HG03469 (cell line): ENCODE results near the gene PDHX.
"Not testable (repeated sequence)": the region's sequence is repeated elsewhere in the genome, so short reads cannot be mapped to it uniquely, and the experiment has no call there.

Experiments used
- ATAC-seq: cut with Tn5 transposase; IDR thresholded peaks from one replicate; pipeline ENCODE4 v1.9.1; 2021; ENCODE audit warnings: mild to moderate bottlenecking, moderate library complexity, moderate number of reproducible peaks; ENCODE audit not compliant: unreplicated experiment

PDHX gene

GRCh38 chr11:34910817-34911216 lies 5.6 kb upstream of the PDHX start:
- ATAC-seq: no peak

- ATAC-seq: no peak
Measured at GRCh38 chr11:34911676-34912075, 4.7 kb upstream of the PDHX start.

DNA sequence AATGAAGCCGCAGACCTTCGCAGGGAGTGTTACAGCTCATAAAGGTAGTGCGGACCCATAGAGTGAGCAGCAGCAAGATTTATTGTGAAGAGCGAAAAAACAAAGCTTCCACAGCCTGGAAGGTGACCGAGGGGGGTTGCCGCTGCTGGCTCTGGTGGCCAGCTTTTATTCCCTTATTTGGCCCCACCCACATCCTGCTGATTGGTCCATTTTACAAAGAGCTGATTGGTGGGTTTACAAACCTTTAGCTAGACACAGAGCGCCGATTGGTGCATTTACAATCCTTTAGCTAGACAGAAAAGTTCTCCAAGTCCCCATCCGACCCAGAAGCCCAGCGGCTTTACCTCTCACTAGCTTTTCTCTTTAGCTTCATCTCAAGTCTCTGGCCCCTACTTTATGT lies 2.9 kb upstream of the PDHX start:
- ATAC-seq: not testable (repeated sequence)

DNA sequence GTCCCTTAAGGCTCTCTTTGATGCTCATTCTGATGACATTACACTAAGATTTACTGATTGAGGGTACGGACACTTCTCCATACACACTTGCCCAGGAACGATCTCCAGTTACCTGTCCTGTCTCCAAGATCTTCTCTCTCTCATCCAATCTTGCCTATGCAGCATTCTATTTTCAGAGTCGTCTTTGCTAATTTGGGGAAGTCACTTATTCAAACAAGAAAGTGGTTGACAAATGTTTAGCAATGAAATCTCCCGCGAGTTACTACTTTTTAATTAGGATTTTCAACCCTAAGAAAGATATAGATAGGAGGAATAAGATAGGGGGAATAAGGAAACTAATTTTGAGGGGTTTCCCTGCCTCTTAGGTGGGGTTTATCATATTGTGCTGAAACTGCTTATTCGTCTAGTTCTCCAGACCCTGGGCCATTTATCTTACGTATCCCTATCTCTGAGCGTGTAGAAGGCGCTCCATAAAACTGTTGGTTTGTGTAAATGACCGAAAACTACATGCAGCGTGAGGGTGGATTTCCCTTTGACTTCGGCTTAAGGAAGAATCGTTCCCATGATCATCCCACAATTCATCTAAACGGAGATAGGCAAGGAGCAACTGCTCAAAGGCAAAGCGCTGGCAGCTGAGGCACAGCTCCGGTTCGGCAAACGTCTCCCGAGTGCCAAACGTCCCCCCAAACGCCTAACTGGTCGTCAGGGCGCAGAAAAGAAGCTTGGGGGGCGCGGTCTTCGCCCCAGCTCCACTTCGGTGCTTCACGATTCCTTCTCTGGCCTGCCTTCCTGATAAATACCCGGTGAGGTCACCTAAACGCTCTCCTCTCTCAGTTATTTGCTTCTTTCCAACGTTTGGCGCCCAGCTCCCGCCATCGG lies 1.0 kb upstream of the PDHX start:
- ATAC-seq: no peak

- peak; percentile 5 for ATAC-seq
Measured at GRCh38 chr11:34916843-34917770, 689 bp downstream of the PDHX start.

- no peak for ATAC-seq
Measured at GRCh38 chr11:34921156-34921555, 4.7 kb downstream of the PDHX start.

GRCh38 chr11:34924714-34925113 lies 8.3 kb downstream of the PDHX start:
- no peak for ATAC-seq

DNA sequence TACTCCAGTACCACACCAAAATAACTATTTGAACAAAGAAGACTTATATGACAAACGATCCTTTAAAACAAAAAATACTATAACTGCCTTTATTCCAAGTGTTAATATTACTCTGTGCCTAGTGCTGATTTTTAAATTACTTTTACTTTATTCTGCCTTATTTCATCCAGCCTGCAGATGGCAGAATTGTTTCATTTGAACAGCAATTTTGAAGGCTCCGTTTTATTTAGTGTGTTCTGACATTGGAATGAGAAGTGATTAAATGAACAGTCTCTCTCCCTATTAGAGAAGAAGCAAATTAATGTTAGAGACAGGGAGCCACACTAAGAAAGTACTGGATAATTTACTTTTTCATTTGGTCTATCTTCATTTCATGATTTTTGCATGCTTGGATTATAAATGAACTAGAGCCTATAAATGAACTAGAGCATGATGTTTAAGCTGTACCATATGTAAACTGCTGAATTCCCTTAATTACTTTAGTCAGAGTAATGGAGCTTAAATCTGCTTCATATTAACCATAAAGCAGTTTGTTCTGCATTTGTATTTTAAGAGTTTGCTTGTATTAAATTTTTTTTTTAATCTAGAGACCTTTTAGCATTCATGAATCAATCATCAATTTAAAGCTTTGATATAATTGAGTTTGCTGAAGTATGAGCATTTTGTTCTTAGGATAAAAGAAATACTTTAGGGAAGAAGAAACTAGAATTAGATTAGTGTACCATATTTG lies 9.8 kb downstream of the PDHX start:
- no peak for ATAC-seq

- ATAC-seq: no peak
Measured at GRCh38 chr11:34926831-34927132, 10.4 kb downstream of the PDHX start.

DNA sequence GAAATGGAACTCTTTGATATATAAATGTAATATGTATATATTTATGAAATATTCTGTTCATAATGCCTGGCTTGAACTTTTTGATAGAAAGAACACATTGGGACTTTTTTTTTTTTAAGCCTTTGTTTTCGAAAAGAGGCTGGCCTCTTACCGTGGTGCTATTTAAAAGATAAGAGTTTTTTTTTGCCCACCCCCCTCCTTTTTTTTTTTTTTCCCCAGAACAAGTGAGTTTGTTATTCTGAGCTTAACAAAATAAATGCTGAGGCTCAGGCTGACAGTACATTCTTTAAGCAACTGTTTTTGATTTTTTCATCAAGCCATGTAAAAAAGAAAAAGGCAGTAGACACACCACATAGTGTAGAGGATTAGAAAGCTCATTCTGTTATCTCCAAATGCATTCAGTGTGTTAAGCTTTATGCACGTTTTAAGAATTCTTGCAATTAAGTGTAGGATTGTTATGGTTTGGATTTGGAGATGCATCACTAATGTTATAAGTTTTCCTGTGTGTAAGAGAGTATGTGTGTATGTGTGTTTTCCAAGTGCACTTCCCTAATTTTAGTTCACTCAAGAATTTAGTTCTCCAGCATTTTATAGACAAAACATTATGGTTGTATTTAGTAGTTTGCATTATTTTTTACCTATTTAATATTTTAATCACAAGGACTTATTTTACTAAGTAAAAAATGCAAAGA lies 12.0 kb downstream of the PDHX start:
- no peak for ATAC-seq

DNA sequence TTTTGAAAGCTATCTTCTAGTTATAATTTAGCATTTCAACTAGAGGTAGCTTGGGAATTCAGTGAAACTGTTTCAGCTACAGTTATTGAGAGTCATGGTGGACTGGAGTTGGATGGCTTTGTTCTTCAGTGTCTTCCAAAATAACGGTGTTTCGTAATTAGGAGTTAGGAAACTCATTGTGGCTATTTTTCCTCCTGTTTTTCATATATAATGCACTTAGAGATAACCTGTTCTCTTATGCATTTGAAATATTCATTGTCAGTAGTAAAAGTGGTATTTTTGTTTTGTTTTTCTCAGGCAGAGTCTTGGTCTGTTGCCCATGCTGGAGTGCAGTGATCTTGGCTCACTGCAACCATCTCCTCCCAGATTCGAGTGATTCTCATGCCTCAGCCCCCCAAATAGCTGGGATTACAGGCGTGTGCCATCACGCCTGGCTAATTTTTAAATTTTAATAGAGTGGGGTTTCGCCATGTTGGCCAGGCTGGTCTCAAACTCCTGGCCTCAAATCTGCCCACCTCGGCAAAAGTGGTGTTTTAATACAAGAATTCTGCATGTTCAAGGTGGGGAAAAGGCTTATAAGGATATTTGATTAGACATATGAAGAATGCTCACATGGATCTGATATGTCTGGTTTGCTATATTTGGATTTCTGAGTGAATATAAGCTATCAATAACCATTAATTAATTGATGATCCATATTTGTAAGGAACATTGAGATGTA lies 12.7 kb downstream of the PDHX start:
- ATAC-seq: no peak

GRCh38 chr11:34929794-34930763 lies 13.7 kb downstream of the PDHX start:
- ATAC-seq: no peak

DNA sequence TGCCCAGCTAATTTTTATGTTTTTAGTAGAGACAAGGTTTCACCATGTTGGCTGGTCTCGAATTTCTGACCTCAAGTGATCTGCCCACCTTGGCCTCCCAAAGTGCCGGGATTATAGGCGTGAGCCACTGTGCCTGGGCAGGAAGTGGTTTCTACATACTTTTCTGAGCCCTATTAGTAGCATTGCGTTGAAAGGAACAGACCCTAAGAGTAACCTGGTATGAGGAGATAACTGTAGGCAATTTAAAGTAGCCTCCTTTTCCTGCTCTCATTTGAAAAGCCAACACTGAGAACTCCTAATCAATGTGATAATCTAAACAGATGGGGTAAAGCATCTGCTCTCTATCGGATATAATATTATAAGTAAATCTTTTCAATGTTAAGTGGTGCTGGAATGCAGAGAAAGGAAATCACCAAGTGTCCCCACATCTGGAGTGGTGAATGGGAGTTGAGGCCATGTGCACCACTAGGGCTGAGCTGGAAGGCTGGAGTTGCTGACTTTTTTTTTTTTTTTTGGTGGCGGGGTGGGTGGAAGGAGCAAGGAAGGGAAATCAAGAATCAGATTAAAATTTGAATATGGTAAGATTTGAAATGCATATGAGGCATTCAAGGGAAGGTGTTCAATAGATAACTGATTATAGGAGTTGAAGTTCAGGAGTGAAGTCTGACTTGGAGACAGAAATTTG lies 20.7 kb downstream of the PDHX start:
- ATAC-seq: no peak

GRCh38 chr11:34938611-34939010 lies 22.2 kb downstream of the PDHX start:
- no peak for ATAC-seq

- no peak for ATAC-seq
Measured at GRCh38 chr11:34940026-34940677, 23.7 kb downstream of the PDHX start.

DNA sequence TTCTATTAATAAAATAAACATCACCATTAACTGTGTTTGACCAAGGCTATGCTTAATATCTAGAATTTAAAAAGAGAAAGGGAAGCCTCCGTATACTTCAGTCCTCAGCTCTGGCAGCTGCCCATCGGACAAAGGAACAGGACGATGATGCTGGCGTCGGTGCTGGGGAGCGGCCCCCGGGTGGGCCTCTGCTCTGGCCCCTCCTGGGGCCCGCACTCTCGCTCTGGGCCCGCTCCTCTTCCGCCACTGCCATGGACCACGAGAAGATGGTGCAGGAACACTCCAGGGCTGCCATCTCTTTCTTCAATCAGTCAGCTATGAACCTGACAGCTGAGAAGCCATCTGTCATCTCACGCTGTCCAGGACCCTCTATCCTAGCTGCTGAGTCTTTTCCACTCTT lies 25.3 kb downstream of the PDHX start:
- no peak for ATAC-seq

GRCh38 chr11:34944692-34945091 lies 28.3 kb downstream of the PDHX start:
- ATAC-seq: no peak

DNA sequence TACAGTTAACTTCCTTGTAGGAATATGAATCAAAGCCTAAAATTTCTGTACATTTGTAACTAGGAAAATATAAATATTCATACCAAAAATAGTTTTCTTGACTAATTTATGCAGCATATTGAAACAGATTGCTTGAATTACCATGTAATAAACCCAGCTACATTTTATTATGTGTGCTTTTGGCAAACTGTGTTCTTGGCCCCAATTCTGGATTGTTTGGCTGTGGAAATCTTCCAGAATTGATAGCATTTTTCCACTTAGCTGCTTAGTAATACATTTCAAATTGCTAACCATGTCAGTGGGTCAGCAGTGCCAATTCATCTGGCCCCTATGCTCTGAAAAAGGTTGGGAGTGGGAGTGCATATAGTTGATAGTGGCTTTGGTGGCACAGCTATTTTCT lies 32.3 kb downstream of the PDHX start:
- no peak for ATAC-seq
